Mucosa of rectum (tissue), 2 donors: ENCODE data around the gene PRXL2A.

Source experiments
- H3K27ac ChIP-seq, 2 donors: one replicate each; pipeline ENCODE4 v1.7.0; 2013; ENCODE audit warnings: inconsistent platforms in 2 of 2, low read depth in 2 of 2, low read length in 2 of 2
- H3K27me3 ChIP-seq, 2 donors: one replicate each; pipeline ENCODE4 v1.7.0; 2013; ENCODE audit warnings: low read length in 2 of 2; ENCODE audit not compliant: control insufficient read depth in 2 of 2, insufficient read depth in 2 of 2
- H3K36me3 ChIP-seq, 2 donors: one replicate each; pipeline ENCODE4 v1.7.0; 2013; ENCODE audit warnings: low read length in 2 of 2; ENCODE audit not compliant: control insufficient read depth in 2 of 2, insufficient read depth in 2 of 2
- H3K4me1 ChIP-seq, 2 donors: one replicate each; pipeline ENCODE4 v1.7.0; 2013; ENCODE audit warnings: low read length in 2 of 2, mild to moderate bottlenecking in 1 of 2; ENCODE audit not compliant: control insufficient read depth in 2 of 2, insufficient read depth in 2 of 2
- H3K4me3 ChIP-seq, 2 donors: one replicate each; pipeline ENCODE4 v1.7.0; 2013; ENCODE audit warnings: low read length in 2 of 2
- H3K9ac ChIP-seq, 2 donors: one replicate each; pipeline ENCODE4 v1.7.0; 2013; ENCODE audit warnings: low read length in 2 of 2, low read depth in 1 of 2, mild to moderate bottlenecking in 1 of 2
- H3K9me3 ChIP-seq, 2 donors: one replicate each; pipeline ENCODE4 v1.7.0; 2013; ENCODE audit warnings: low read length in 2 of 2; ENCODE audit not compliant: control insufficient read depth in 2 of 2
- donor health status: healthy.
- donor health status: Normal muscosa, but diverticular disease.

PRXL2A gene

GRCh38 chr10:80390740-80391139 is 17.6 kb upstream of the PRXL2A start:
- Histone ChIP-seq H3K9me3 (no peaks in the 10 kb centered on the region), H3K4me3 (no peak overlapping the region), H3K9ac (no peak overlapping the region), H3K4me1 (no peaks in the 10 kb centered on the region), H3K36me3 (no peaks in the 10 kb centered on the region), H3K27me3 (no peaks in the 10 kb centered on the region), H3K27ac (no peak overlapping the region)

- no peak overlapping the region for H3K27ac ChIP-seq
- H3K9me3 ChIP-seq: no peaks in the 10 kb centered on the region
- H3K36me3 ChIP-seq: no peaks in the 10 kb centered on the region
- no peaks in the 10 kb centered on the region for H3K4me1 ChIP-seq
- no peaks in the 10 kb centered on the region for H3K27me3 ChIP-seq
- H3K4me3 ChIP-seq: no peak overlapping the region
- no peak overlapping the region for H3K9ac ChIP-seq
These were observed 16.1 kb upstream of the PRXL2A start for GRCh38 chr10:80392250-80392649.

GRCh38 chr10:80394358-80394916 is 13.9 kb upstream of the PRXL2A start:
- no peak overlapping the region for H3K4me3 ChIP-seq
- H3K9me3 ChIP-seq: no peaks in the 10 kb centered on the region
- H3K27ac ChIP-seq: no peak overlapping the region
- no peaks in the 10 kb centered on the region for H3K4me1 ChIP-seq
- H3K9ac ChIP-seq: no peak overlapping the region
- H3K27me3 ChIP-seq: no peaks in the 10 kb centered on the region
- no peaks in the 10 kb centered on the region for H3K36me3 ChIP-seq

GRCh38 chr10:80397014-80397413 is 11.3 kb upstream of the PRXL2A start:
- Histone ChIP-seq H3K9me3 (no peaks in the 10 kb centered on the region), H3K27me3 (no peaks in the 10 kb centered on the region), H3K27ac (no peak overlapping the region), H3K36me3 (no peaks in the 10 kb centered on the region), H3K9ac (no peak overlapping the region), H3K4me1 (no peaks in the 10 kb centered on the region), H3K4me3 (no peak overlapping the region)

GRCh38 chr10:80400136-80400804 is 8.1 kb upstream of the PRXL2A start:
- H3K4me1 ChIP-seq: no peaks in the 10 kb centered on the region
- no peak overlapping the region for H3K9ac ChIP-seq
- no peaks in the 10 kb centered on the region for H3K36me3 ChIP-seq
- H3K27ac ChIP-seq: no peak overlapping the region
- no peak overlapping the region for H3K4me3 ChIP-seq
- no peaks in the 10 kb centered on the region for H3K27me3 ChIP-seq
- no peaks in the 10 kb centered on the region for H3K9me3 ChIP-seq

- H3K4me3 ChIP-seq: no peak overlapping the region
- no peaks in the 10 kb centered on the region for H3K36me3 ChIP-seq
- H3K4me1 ChIP-seq: peaks cover 6 to 11% of the 10 kb centered on the region in 2 donors
- no peak overlapping the region for H3K9ac ChIP-seq
- H3K27me3 ChIP-seq: no peaks in the 10 kb centered on the region
- H3K27ac ChIP-seq: no peak overlapping the region
- no peaks in the 10 kb centered on the region for H3K9me3 ChIP-seq
These were observed 3.3 kb upstream of the PRXL2A start for GRCh38 chr10:80405035-80405434.

GRCh38 chr10:80405626-80406025 is 2.7 kb upstream of the PRXL2A start:
- no peak overlapping the region for H3K9ac ChIP-seq
- no peaks in the 10 kb centered on the region for H3K27me3 ChIP-seq
- H3K36me3 ChIP-seq: no peaks in the 10 kb centered on the region
- H3K4me3 ChIP-seq: no peak overlapping the region
- H3K4me1 ChIP-seq: peaks cover 11 to 17% of the 10 kb centered on the region in 2 donors
- H3K9me3 ChIP-seq: no peaks in the 10 kb centered on the region
- no peak overlapping the region for H3K27ac ChIP-seq

GRCh38 chr10:80406204-80406603 is 2.1 kb upstream of the PRXL2A start:
- Histone ChIP-seq H3K27me3 (no peaks in the 10 kb centered on the region), H3K9ac (no peak overlapping the region), H3K27ac (no peak overlapping the region), H3K36me3 (no peaks in the 10 kb centered on the region), H3K9me3 (no peaks in the 10 kb centered on the region), H3K4me1 (peaks cover 16 to 22% of the 10 kb centered on the region in 2 donors), H3K4me3 (no peak overlapping the region)

GRCh38 chr10:80407812-80408241 is 524 bp upstream of the PRXL2A start:
- peak overlapping the region; percentile 79 to 85 for H3K4me3 ChIP-seq
- H3K4me1 ChIP-seq: peaks cover 25 to 30% of the 10 kb centered on the region in 2 donors
- peak overlapping the region; percentile 74 to 79 for H3K9ac ChIP-seq
- no peaks in the 10 kb centered on the region for H3K27me3 ChIP-seq
- H3K9me3 ChIP-seq: no peaks in the 10 kb centered on the region
- H3K36me3 ChIP-seq: no peaks in the 10 kb centered on the region
- H3K27ac ChIP-seq: peak overlapping the region; percentile 82 to 84

GRCh38 chr10:80409121-80409520 is 770 bp downstream of the PRXL2A start:
- no peaks in the 10 kb centered on the region for H3K9me3 ChIP-seq
- no peaks in the 10 kb centered on the region for H3K36me3 ChIP-seq
- peak overlapping the region; percentile 79 to 85 for H3K4me3 ChIP-seq
- H3K9ac ChIP-seq: peak overlapping the region; percentile 68 to 74
- H3K4me1 ChIP-seq: peaks cover 33 to 36% of the 10 kb centered on the region in 2 donors
- no peaks in the 10 kb centered on the region for H3K27me3 ChIP-seq
- peak overlapping the region; percentile 82 to 84 for H3K27ac ChIP-seq
